Neural progenitor cell (in vitro differentiated cells): ENCODE measurements around the gene GPR158. TPM values are rescaled to one million over a fixed set of nuclear protein-coding genes. Genes with fewer than 3 reads are reported as not detected.

Experiments used
- DNase-seq: peaks from one replicate; pipeline ENCODE4 v3.0.0-alpha.2; 2016; ENCODE audit warnings: low spot score
- H2AFZ ChIP-seq: fragments of 200-600 bp; sonication (generic); replicated peaks from 2 replicates; pipeline ENCODE4 v1.6.1; 2016; ENCODE audit warnings: antibody characterized with exemption
- H3F3A ChIP-seq: fragments of 200-600 bp; sonication (generic); 2 replicates; pipeline ENCODE4 v1.6.1; 2016; ENCODE audit warnings: antibody characterized with exemption, low read depth
- H3K27ac ChIP-seq: fragments of 200-600 bp; sonication (generic); 2 replicates; pipeline ENCODE4 v1.5.1; 2016; ENCODE audit warnings: mild to moderate bottlenecking
- H3K27me3 ChIP-seq: fragments of 200-600 bp; sonication (generic); 2 replicates; pipeline ENCODE4 v1.6.1; 2016; ENCODE audit warnings: mild to moderate bottlenecking, moderate library complexity
- H3K36me3 ChIP-seq: fragments of 200-600 bp; sonication (generic); 2 replicates; pipeline ENCODE4 v1.5.1; 2016
- H3K4me1 ChIP-seq: fragments of 200-600 bp; sonication (generic); 2 replicates; pipeline ENCODE4 v1.6.1; 2016; ENCODE audit warnings: mixed run types
- H3K4me2 ChIP-seq: fragments of 200-600 bp; sonication (generic); 2 replicates; pipeline ENCODE4 v1.6.1; 2016
- H3K4me3 ChIP-seq: fragments of 200-600 bp; sonication (generic); 2 replicates; pipeline ENCODE4 v1.5.1; 2016
- H3K79me2 ChIP-seq: fragments of 200-600 bp; sonication (generic); 2 replicates; pipeline ENCODE4 v1.6.1; 2016; ENCODE audit warnings: low read depth
- H3K9ac ChIP-seq: fragments of 200-600 bp; sonication (generic); 2 replicates; pipeline ENCODE4 v1.6.1; 2016
- H3K9me3 ChIP-seq: fragments of 200-600 bp; sonication (generic); 2 replicates; pipeline ENCODE4 v1.5.1; 2016; ENCODE audit warnings: low read depth
- H4K20me1 ChIP-seq: fragments of 200-600 bp; sonication (generic); 2 replicates; pipeline ENCODE4 v1.6.1; 2016; ENCODE audit warnings: low read depth
- H3K27ac Mint-ChIP-seq: 3 replicates; pipeline ENCODE4 v1.8.0; 2021; ENCODE audit warnings: mixed read lengths
- H3K27me3 Mint-ChIP-seq: 2 replicates; pipeline ENCODE4 v1.8.0; 2022; ENCODE audit warnings: low read depth, mild to moderate bottlenecking, inconsistent platforms, moderate library complexity, mixed read lengths; ENCODE audit not compliant: insufficient read depth
- H3K36me3 Mint-ChIP-seq: 3 replicates; pipeline ENCODE4 v1.8.0; 2021; ENCODE audit warnings: mixed read lengths
- H3K4me1 Mint-ChIP-seq: 3 replicates; pipeline ENCODE4 v1.8.0; 2021; ENCODE audit warnings: mixed read lengths
- H3K4me3 Mint-ChIP-seq: 3 replicates; pipeline ENCODE4 v1.8.0; 2021; ENCODE audit warnings: mild to moderate bottlenecking, moderate library complexity, mixed read lengths
- H3K9me3 Mint-ChIP-seq: 3 replicates; pipeline ENCODE4 v1.8.0; 2020; ENCODE audit warnings: mixed read lengths
- EZH2 ChIP-seq: fragments of 200-600 bp; sonication (generic); IDR thresholded peaks from 2 replicates; pipeline ENCODE4 v1.6.1; 2017; ENCODE audit warnings: antibody characterized with exemption, mild to moderate bottlenecking, moderate library complexity
- EZH2phosphoT487 ChIP-seq: fragments of 200-600 bp; sonication (generic); IDR thresholded peaks from 2 replicates; pipeline ENCODE4 v1.6.1; 2017; ENCODE audit warnings: antibody characterized with exemption
- total RNA-seq: library from RNA; depleted of rRNA; stranded (reverse); fragments of >200 nt; gene quantifications from 2 replicates; pipeline ENCODE4 v1.2.3, GENCODE V29; 2015; ENCODE audit warnings: low replicate concordance
- TF ChIP-seq, protein P1 (sequence below): fragments of 200-600 bp; sonication (generic); IDR thresholded peaks from 2 replicates; pipeline ENCODE4 v1.5.1; 2017; ENCODE audit warnings: antibody characterized with exemption, mild to moderate bottlenecking

GPR158 gene
- total RNA-seq, 1 donor from 2014 or later, result 0.39 TPM

DNA sequence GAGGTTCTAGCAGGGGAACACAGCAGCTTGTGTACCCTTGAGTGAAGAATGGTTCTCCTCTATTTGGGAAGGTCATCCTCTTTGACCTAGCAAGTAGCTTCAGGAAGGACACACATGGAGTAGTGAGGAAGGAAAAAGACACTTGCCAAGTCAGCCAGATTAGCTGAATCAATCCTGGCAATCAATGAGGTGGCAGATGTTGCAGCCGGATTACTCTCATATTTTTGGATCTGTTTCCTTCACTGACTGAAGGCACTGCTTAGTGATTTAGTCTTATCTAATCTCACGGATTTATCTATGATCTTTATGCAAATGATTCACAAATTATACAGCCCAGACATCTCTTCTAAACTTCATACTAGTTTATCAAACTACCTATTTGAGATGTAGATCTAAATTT lies 218.8 kb downstream of the GPR158 start:
- Histone ChIP-seq H3K9ac (no peak overlapping the region), H3F3A (no peaks in the 10 kb centered on the region), H3K36me3 (no peaks in the 10 kb centered on the region), H3K4me3 (no peak overlapping the region), H3K9me3 (no peaks in the 10 kb centered on the region), H4K20me1 (no peaks in the 10 kb centered on the region), H3K27ac (no peak overlapping the region), H3K4me1 (no peaks in the 10 kb centered on the region), H3K27me3 (no peaks in the 10 kb centered on the region), H3K4me2 (no peak overlapping the region), H3K79me2 (no peaks in the 10 kb centered on the region), H2AFZ (peak overlapping the region; percentile 26)
- H3K27ac Mint-ChIP-seq, result no peak overlapping the region
- TF ChIP-seq EZH2 (no peak), EZH2phosphoT487 (no peak)
- TF ChIP-seq, protein P1, sequence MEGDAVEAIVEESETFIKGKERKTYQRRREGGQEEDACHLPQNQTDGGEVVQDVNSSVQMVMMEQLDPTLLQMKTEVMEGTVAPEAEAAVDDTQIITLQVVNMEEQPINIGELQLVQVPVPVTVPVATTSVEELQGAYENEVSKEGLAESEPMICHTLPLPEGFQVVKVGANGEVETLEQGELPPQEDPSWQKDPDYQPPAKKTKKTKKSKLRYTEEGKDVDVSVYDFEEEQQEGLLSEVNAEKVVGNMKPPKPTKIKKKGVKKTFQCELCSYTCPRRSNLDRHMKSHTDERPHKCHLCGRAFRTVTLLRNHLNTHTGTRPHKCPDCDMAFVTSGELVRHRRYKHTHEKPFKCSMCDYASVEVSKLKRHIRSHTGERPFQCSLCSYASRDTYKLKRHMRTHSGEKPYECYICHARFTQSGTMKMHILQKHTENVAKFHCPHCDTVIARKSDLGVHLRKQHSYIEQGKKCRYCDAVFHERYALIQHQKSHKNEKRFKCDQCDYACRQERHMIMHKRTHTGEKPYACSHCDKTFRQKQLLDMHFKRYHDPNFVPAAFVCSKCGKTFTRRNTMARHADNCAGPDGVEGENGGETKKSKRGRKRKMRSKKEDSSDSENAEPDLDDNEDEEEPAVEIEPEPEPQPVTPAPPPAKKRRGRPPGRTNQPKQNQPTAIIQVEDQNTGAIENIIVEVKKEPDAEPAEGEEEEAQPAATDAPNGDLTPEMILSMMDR, result no peak
- H3K9me3 Mint-ChIP-seq, result peaks cover 19% of the 10 kb centered on the region
- DNase-seq, result no peak
- H3K4me1 Mint-ChIP-seq, result peaks cover 1% of the 10 kb centered on the region
- H3K4me3 Mint-ChIP-seq, result no peak overlapping the region
- H3K27me3 Mint-ChIP-seq, result no peaks in the 10 kb centered on the region
- H3K36me3 Mint-ChIP-seq, result peaks cover 2% of the 10 kb centered on the region

DNA sequence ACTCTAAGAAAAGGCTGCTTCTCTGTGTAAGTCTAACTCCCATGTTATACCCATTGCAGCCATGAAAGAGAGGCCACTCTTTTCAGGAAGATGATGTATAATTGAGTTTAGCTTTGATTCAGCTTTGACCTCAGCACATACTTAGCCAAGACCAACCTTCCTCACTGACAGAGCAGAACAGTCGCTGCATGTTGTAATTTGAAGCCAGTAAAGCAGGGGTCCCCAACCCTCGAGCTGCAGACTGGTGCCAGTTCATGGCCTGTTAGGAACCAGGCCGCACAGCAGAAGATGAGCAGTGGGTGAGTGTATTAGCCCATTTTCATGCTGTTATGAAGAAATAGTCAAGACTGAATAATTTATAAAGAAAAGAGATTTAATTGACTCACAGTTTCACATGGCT lies 223.9 kb downstream of the GPR158 start:
- Histone ChIP-seq H3K9ac (no peak overlapping the region), H2AFZ (no peak overlapping the region), H3K4me2 (no peak overlapping the region), H3K36me3 (no peaks in the 10 kb centered on the region), H4K20me1 (no peaks in the 10 kb centered on the region), H3K4me1 (no peaks in the 10 kb centered on the region), H3F3A (no peaks in the 10 kb centered on the region), H3K9me3 (no peaks in the 10 kb centered on the region), H3K4me3 (no peak overlapping the region), H3K27ac (no peak overlapping the region), H3K79me2 (no peaks in the 10 kb centered on the region), H3K27me3 (no peaks in the 10 kb centered on the region)
- Mint-ChIP-seq H3K4me1 (peaks cover 2% of the 10 kb centered on the region), H3K27ac (no peak overlapping the region), H3K9me3 (no peaks in the 10 kb centered on the region), H3K36me3 (no peaks in the 10 kb centered on the region), H3K4me3 (no peak overlapping the region), H3K27me3 (no peaks in the 10 kb centered on the region)
- DNase-seq, result no peak
- TF ChIP-seq, protein P1, result no peak
- TF ChIP-seq EZH2, result no peak

DNA sequence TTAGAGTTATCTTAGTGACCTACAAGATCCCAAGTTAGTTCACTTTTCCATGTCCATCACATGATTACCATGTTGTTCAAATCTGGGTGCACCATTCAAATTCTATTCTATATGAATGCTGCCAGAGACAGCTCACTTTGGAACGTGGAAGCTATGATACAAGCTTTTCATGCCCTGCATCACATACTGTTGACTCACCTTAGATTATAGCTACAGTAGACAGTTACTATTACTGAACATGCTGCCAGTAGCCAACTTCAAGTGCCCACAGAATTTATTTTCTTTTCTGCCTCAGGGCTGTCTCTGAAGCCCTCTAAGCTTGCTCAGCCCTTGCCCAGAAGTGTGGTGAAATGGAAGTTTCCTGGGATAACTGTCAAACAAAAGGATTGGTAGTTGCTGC lies 231.1 kb downstream of the GPR158 start:
- Mint-ChIP-seq H3K4me3 (no peak overlapping the region), H3K27me3 (no peaks in the 10 kb centered on the region), H3K4me1 (no peaks in the 10 kb centered on the region), H3K36me3 (no peaks in the 10 kb centered on the region), H3K9me3 (no peaks in the 10 kb centered on the region), H3K27ac (no peak overlapping the region)
- H3K9ac ChIP-seq, result no peak overlapping the region
- H3K4me3 ChIP-seq, result no peak overlapping the region
- TF ChIP-seq EZH2phosphoT487, result no peak
- no peak overlapping the region for H3K27ac ChIP-seq
- no peak overlapping the region for H3K4me2 ChIP-seq
- H3K36me3 ChIP-seq, result no peaks in the 10 kb centered on the region
- no peaks in the 10 kb centered on the region for H3K9me3 ChIP-seq
- no peaks in the 10 kb centered on the region for H4K20me1 ChIP-seq
- no peaks in the 10 kb centered on the region for H3K79me2 ChIP-seq
- no peaks in the 10 kb centered on the region for H3F3A ChIP-seq
- no peak for DNase-seq
- H2AFZ ChIP-seq, result no peak overlapping the region
- no peaks in the 10 kb centered on the region for H3K27me3 ChIP-seq
- H3K4me1 ChIP-seq, result no peaks in the 10 kb centered on the region

DNA sequence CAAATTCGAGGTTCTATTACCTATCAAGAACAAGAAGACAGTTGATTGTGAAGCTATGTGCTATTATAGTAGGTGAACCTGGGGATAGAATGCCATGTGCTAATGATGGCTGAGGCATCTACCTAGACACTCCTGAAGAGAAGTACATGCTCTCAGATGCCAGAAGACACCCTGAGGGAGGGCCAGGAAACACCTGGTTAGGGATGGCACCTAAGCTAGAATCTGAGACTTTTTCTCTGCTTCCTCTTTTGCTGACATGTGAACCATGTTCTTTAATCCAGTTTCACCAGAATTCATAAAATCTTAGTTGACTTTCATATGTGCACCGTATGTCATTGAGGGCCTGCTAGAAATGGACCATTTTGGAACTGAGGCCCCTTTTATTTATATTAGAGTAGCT lies 242.8 kb downstream of the GPR158 start:
- Histone ChIP-seq H3K4me2 (no peak overlapping the region), H3K4me1 (no peaks in the 10 kb centered on the region), H3K27ac (no peak overlapping the region), H4K20me1 (no peaks in the 10 kb centered on the region), H3K79me2 (no peaks in the 10 kb centered on the region), H3K9ac (no peak overlapping the region), H2AFZ (no peak overlapping the region), H3K36me3 (no peaks in the 10 kb centered on the region), H3K4me3 (no peak overlapping the region), H3K9me3 (no peaks in the 10 kb centered on the region), H3F3A (no peaks in the 10 kb centered on the region), H3K27me3 (no peaks in the 10 kb centered on the region)
- H3K27me3 Mint-ChIP-seq, result no peaks in the 10 kb centered on the region
- peaks cover 6% of the 10 kb centered on the region for H3K9me3 Mint-ChIP-seq
- H3K27ac Mint-ChIP-seq, result no peak overlapping the region
- DNase-seq, result no peak
- TF ChIP-seq, protein P1, result no peak
- no peak for TF ChIP-seq EZH2
- no peak for TF ChIP-seq EZH2phosphoT487
- H3K4me1 Mint-ChIP-seq, result no peaks in the 10 kb centered on the region
- no peaks in the 10 kb centered on the region for H3K36me3 Mint-ChIP-seq
- H3K4me3 Mint-ChIP-seq, result no peak overlapping the region
